ENCODE measurements around the gene P2RX6. TPM values are rescaled to one million over a fixed set of nuclear protein-coding genes. Genes with fewer than 3 reads are reported as not detected.

The P2RX6 gene
- total and polyA plus RNA-seq, 2 donors (not counting 3 experiments of a cell fraction or from before 2014, with no cell fraction given), result 0.06 TPM; not detected in 1

GRCh38 chr22:21054714-21055563 is 40.0 kb downstream of the P2RX6 start:
- POLR2A ChIA-PET, result interaction anchor here (0.5 kb wide), 1 partner anchor 18 kb away, joined by 3 read pairs; no protein-coding TSS in a partner anchor
- BruUV-seq (replicated peaks), result no TSS peak
- no peak for FAIRE-seq

DNA sequence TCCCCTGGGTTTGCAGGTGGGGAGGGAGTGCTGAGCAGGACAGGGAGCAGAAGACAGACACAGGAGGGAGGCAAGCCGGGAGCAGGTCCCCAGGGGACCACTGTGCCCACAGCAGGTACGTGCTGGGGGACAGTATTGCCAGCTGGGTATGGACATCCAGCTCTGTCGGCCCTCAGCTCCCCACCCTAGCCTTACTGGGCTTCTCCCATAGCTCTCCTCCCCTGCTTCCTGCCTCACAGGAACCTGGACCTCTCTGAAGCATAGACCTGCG is 40.5 kb downstream of the P2RX6 start:
- Histone ChIP-seq H3K36me3 (ENCODE audit: control insufficient read depth in 2 of 2, extremely low read depth in 1 of 2, insufficient read depth in 2 of 2, low read length in 2 of 2) (no peaks in the 10 kb centered on the region), H2AFZ (ENCODE audit: low read depth, low read length) (no peak overlapping the region), H3K4me3 (replicated peaks in 1 of 3; ENCODE audit: insufficient read depth in 1 of 3, low read depth in 1 of 3, low read length in 3 of 3) (no peak overlapping the region), H3K4me1 (ENCODE audit: control insufficient read depth, extremely low read depth, insufficient read depth, low read length) (no peaks in the 10 kb centered on the region), H3K79me2 (ENCODE audit: control insufficient read depth, insufficient read depth, low read length) (no peaks in the 10 kb centered on the region), H3K9me3 (replicated peaks; ENCODE audit: control insufficient read depth, insufficient read depth, low read length) (no peaks in the 10 kb centered on the region), H3K27me3 (ENCODE audit: control insufficient read depth in 2 of 2, insufficient read depth in 2 of 2, low read length in 2 of 2) (peaks cover 3 to 7% of the 10 kb centered on the region in 2 experiments), H3K27ac (ENCODE audit: insufficient read depth, low read depth, low read length) (no peak overlapping the region), H3K9me1 (replicated peaks; ENCODE audit: control insufficient read depth, extremely low read depth, insufficient read depth, low read length) (no peaks in the 10 kb centered on the region), H3K4me2 (ENCODE audit: insufficient read depth, low read length) (no peak overlapping the region), H3K9ac (replicated peaks; ENCODE audit: extremely low read depth, insufficient read depth, low read length) (no peak overlapping the region), H4K20me1 (replicated peaks; ENCODE audit: control insufficient read depth, extremely low read depth, insufficient read depth, low read length) (no peaks in the 10 kb centered on the region)
- dilution Hi-C loops (cut with MboI; ENCODE audit: extremely low pct_ligation_motif_present, low sequenced_read_pairs) (no loop called here), intact Hi-C loops (cut with micrococcal nuclease) (no loop called here)
- no peak for TF ChIP-seq EZH2 (IDR thresholded peaks at IDR 0.05; ENCODE audit: borderline replicate concordance, low read depth, low read length, severe bottlenecking)
- TF ChIP-seq, protein P1, sequence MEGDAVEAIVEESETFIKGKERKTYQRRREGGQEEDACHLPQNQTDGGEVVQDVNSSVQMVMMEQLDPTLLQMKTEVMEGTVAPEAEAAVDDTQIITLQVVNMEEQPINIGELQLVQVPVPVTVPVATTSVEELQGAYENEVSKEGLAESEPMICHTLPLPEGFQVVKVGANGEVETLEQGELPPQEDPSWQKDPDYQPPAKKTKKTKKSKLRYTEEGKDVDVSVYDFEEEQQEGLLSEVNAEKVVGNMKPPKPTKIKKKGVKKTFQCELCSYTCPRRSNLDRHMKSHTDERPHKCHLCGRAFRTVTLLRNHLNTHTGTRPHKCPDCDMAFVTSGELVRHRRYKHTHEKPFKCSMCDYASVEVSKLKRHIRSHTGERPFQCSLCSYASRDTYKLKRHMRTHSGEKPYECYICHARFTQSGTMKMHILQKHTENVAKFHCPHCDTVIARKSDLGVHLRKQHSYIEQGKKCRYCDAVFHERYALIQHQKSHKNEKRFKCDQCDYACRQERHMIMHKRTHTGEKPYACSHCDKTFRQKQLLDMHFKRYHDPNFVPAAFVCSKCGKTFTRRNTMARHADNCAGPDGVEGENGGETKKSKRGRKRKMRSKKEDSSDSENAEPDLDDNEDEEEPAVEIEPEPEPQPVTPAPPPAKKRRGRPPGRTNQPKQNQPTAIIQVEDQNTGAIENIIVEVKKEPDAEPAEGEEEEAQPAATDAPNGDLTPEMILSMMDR (IDR thresholded peaks at IDR 0.05; ENCODE audit: extremely low read depth in 1 of 2, insufficient read depth in 1 of 2, low read depth in 1 of 2, low read length in 2 of 2), result no peak
- no peak for TF ChIP-seq MYC (IDR thresholded peaks at IDR 0.05; ENCODE audit: low read depth, low read length)
- ChIA-PET CTCF (interaction anchor here (0.9 kb wide), 1 partner anchor 34 kb away, joined by 3 read pairs; no protein-coding TSS in a partner anchor), POLR2A (no interaction called here)
- BruUV-seq (replicated peaks), result no TSS peak
- no peak for FAIRE-seq
- no peak for DNase-seq (ENCODE audit: low read depth, low spot score)

More at GRCh38 chr22:21054714-21055563, 40.0 kb downstream of the P2RX6 start:
- CTCF ChIA-PET, result no interaction called here
- H3K9me3 ChIP-seq (replicated peaks; ENCODE audit: control insufficient read depth, insufficient read depth, low read length), result no peaks in the 10 kb centered on the region
- no peaks in the 10 kb centered on the region for H3K36me3 ChIP-seq (ENCODE audit: control insufficient read depth in 2 of 2, extremely low read depth in 1 of 2, insufficient read depth in 2 of 2, low read length in 2 of 2)
- no peak overlapping the region for H2AFZ ChIP-seq (ENCODE audit: low read depth, low read length)
- no peak overlapping the region for H3K9ac ChIP-seq (replicated peaks; ENCODE audit: extremely low read depth, insufficient read depth, low read length)
- H3K4me1 ChIP-seq (ENCODE audit: control insufficient read depth, extremely low read depth, insufficient read depth, low read length), result no peaks in the 10 kb centered on the region
- no peaks in the 10 kb centered on the region for H3K79me2 ChIP-seq (ENCODE audit: control insufficient read depth, insufficient read depth, low read length)
- H3K4me3 ChIP-seq (replicated peaks in 1 of 3; ENCODE audit: insufficient read depth in 1 of 3, low read depth in 1 of 3, low read length in 3 of 3), result no peak overlapping the region
- intact Hi-C loops (cut with micrococcal nuclease) (no loop called here), dilution Hi-C loops (cut with MboI; ENCODE audit: extremely low pct_ligation_motif_present, low sequenced_read_pairs) (no loop called here)
- no peak overlapping the region for H3K27ac ChIP-seq (ENCODE audit: insufficient read depth, low read depth, low read length)
- DNase-seq (ENCODE audit: low read depth, low spot score), result no peak
- H3K9me1 ChIP-seq (replicated peaks; ENCODE audit: control insufficient read depth, extremely low read depth, insufficient read depth, low read length), result no peaks in the 10 kb centered on the region
- no peaks in the 10 kb centered on the region for H4K20me1 ChIP-seq (replicated peaks; ENCODE audit: control insufficient read depth, extremely low read depth, insufficient read depth, low read length)
- peaks cover 3 to 7% of the 10 kb centered on the region in 2 experiments for H3K27me3 ChIP-seq (ENCODE audit: control insufficient read depth in 2 of 2, insufficient read depth in 2 of 2, low read length in 2 of 2)
- TF ChIP-seq, protein P1 (IDR thresholded peaks at IDR 0.05; ENCODE audit: extremely low read depth in 1 of 2, insufficient read depth in 1 of 2, low read depth in 1 of 2, low read length in 2 of 2), result no peak
- no peak overlapping the region for H3K4me2 ChIP-seq (ENCODE audit: insufficient read depth, low read length)

Measured in endothelial cell of umbilical vein (primary cell).